Measurements from ENCODE around the gene C4BPB.

Gene C4BPB

GRCh38 chr1:207060596-207060995 is 28.1 kb upstream of the C4BPB start:
- DNase-seq (ENCODE audit: low spot score): no peak

DNA sequence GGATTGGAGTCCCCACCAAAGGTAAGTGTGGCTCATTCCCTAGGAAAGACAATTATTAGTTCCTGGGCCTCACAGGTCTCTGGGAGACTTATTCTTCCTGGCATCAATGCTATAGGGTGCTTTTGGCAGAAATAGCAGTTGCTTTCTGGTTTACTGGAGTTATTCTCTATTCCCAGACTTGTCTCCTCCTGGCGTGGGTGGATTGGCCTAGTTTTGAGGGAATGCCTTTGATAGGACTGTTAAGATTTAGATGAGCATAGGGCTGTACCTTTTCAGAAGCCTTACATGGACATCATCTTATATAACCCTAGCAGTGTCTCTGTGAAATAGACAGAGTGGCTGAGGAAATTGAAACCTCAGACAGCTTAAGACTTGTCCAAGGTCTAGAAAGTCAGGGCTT is 26.6 kb upstream of the C4BPB start:
- DNase-seq (ENCODE audit: low spot score): no peak

GRCh38 chr1:207063014-207063413 is 25.6 kb upstream of the C4BPB start:
- DNase-seq (ENCODE audit: low spot score): no peak

DNA sequence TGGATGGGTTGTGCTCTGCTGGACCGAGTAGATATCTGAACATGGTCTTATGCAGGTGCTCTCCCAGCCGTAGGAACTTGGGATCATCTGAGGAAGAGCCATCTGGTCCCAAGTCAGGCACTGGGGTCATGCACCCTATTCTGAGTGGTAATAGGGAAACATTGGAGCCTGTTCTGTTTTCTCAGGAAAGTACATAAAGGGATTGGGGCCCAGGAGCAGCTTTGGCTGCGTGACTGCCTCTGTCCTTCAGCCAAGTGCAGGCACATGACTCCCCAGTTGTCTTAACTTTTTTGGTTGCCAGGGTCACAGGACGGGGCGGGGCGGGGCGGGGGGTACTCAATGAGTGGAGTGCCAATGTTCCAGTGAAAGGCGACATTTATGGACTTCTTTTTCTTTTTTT is 24.1 kb upstream of the C4BPB start:
- no peak for DNase-seq (ENCODE audit: low spot score)

- no peak for DNase-seq (ENCODE audit: low spot score)
Observed at GRCh38 chr1:207067185-207067584, 21.5 kb upstream of the C4BPB start.

DNA sequence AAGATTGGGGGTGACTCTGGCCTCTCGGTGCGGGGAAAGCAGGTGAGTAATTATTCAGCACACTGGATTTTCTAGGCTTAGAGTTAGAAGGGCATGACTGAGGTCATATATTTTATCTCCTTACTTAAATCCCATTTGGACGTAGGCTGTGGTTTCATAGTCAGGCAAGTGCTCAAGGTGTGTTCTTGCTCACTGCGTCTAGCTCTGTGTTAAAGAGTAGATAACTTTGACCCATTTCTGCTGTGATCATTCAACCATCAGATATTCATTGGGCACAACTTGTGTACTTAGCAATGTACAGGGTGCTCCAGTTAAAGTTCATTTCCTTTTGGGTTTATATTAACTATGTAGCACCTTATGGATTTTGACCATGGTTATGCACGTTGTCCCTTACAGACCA is 21.0 kb upstream of the C4BPB start:
- DNase-seq (ENCODE audit: low spot score): no peak

- no peak for DNase-seq (ENCODE audit: low spot score)
Observed at GRCh38 chr1:207069061-207069460, 19.6 kb upstream of the C4BPB start.

DNA sequence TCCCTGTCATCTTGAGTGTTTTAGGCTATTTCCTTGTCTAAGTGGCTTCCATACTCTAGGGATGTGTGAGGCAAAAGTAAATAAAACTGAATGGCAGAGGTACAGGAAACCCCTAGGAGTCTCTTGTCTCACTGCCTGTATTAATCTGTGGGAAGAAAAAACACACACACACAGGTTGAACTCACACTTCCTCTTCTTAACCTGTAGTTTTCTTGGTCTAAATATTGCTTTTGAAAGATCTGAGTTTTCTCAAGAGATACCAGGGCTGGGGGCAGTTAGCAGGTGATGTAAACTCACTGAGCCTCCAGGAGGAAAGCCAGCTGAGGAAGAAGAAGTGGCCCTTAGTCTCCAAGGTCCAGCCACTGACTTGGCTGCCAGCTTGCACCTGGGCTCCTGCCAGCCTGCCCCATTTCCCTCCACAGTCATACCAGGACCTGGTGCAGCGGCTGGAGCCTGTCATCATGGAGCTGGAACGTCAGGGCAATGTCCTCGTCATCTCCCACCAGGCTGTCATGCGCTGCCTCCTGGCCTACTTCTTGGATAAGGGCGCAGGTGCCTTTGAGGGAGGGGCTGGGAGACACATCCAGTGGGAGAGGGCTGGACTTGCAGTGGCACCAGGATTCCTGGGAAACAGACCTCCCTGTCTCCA is 18.7 kb upstream of the C4BPB start:
- DNase-seq (ENCODE audit: low spot score): no peak

DNA sequence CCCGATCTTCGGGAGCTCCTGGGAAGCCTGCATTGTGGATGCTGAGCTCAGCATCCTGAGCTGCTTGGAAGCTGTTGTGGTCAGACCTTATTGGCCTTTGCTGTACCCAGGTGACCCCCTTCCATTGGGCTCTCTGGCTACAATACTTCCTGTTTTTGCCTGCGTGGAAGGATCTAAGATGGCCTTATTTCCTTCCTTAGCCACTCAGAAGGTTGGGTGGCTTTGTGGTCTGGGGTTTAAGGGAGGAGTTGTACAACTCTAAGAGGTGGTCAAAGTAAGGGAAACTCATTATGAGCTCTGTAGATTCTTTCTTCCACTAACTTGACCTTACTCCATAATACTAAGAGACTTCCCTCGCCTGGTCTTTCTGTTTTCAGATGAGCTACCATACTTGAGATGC is 17.8 kb upstream of the C4BPB start:
- DNase-seq (ENCODE audit: low spot score): no peak

GRCh38 chr1:207071426-207071825 is 17.2 kb upstream of the C4BPB start:
- DNase-seq (ENCODE audit: low spot score): no peak

GRCh38 chr1:207072233-207072632 is 16.4 kb upstream of the C4BPB start:
- no peak for DNase-seq (ENCODE audit: low spot score)

GRCh38 chr1:207073906-207074820 is 14.5 kb upstream of the C4BPB start:
- DNase-seq (ENCODE audit: low spot score): no peak

DNA sequence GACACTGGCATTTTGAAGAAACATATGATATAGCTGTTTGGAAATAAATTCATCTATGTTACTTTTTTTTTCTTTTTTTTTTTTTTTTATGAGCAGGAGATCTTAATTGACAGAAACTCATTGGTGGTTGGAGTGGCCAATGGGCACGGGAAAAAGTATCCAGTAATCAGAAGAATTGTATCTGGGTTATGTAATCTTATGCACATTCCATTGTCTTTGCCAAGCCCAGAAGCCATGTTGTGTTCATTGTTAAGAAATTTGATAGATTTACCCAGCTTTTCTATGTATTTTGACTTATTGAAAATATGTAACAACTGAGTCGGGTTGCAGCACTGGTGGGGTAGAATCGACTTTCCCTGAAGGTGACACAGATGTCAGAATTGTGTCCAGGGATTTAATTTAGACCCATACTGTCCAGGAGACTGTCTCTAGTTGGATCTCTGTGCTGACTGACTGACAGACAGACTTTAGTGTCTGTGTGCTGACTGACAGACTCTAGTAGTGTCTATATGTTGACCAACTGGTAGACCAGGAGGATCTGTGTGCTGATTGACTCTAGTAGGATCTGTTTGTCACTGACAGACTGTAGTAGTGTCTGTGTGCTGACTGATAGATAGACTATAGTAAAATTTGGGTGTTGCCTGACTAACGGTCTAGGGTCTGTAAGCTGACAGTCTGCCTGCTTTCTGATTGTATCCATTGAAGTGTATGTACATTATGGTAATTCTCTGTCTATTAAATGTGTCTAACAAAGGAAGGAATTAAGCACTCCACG is 12.3 kb upstream of the C4BPB start:
- no peak for DNase-seq (ENCODE audit: low spot score)

DNA sequence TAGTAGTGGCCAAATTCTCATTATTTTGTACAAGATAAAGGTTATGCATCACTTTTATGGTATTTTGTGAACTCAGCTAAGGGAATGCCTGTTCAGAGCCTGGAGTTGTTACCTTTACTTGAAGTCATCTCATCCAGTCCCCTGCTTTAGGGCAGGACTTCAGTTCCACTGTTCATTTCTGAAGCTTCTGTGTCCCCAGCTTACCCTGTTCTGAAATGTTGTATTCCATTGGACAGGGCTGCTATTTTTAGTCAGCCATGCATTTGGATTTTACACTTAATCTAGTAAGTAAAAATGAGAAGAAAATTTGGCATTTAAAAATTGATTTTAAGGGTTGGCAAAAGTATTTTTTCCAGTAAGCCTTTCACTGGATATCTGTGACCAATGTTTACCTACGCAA is 11.6 kb upstream of the C4BPB start:
- no peak for DNase-seq (ENCODE audit: low spot score)

DNA sequence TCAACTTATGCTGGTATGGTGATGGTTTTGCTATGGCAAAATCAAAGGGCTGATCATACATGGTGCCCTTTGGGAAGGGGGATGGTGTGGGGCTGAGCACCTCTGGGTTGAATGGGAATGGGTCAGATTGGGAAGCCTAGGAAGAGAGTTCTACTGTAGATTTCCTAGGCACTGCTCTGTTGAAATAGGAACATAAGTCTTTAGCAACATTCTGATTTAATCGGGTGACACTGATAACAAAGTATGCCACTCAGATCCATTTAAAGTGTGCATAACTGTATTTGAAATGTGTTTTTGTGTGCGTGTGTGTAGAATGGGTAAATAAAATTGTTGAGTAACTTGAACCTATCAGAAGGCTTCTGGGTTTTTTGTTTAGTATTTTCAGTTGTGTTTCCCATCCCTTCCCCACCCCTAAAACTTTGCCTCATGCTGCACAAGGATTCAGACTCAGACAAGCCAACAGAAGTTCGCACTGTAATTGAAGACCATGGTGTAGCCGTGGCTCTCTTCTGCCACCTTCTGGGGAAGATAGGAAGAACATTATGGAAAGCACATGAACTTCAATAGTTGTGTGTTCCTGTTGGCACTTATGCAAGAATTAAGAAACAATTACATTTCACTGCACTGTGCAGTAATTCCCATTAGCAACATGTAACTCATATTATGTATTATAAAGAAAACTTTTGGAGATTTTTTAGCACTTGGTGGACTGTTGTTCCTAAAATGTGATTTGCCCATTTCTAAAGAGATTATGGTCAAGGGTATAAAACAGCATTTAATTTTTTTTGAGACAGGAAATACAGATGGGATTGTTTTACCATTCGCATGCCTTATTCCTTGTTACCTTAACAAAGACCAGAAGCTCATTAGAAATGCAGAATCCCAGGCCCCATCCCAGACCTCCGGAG is 10.9 kb upstream of the C4BPB start:
- peak; percentile 72 for DNase-seq (ENCODE audit: low spot score)

DNA sequence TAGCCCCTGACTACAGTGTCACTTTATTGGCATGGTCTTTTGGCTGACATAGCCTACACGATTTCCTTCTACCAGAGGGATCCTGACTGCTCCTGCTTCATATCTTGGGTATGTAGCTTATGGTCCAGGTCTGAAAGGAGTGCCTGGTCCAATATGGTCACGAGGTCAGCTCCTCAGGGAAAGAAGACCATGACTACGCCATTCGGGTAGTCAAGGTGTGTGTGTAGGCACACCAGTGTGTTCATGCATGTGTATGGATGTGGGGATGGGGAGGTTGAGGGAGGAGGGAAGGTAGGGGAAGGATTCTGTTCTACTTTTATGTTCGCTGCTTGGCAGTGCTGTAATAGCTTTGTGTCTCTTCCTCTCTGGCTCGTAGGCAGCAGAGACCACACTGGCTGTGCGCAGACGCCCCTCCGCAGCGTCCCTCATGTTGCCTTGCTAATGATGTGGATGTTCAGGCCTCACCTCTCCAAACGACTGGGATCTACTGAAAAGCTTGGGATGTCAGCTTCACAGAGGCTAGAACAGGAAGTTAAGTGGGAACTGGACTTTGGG is 10.0 kb upstream of the C4BPB start:
- no peak for DNase-seq (ENCODE audit: low spot score)

DNA sequence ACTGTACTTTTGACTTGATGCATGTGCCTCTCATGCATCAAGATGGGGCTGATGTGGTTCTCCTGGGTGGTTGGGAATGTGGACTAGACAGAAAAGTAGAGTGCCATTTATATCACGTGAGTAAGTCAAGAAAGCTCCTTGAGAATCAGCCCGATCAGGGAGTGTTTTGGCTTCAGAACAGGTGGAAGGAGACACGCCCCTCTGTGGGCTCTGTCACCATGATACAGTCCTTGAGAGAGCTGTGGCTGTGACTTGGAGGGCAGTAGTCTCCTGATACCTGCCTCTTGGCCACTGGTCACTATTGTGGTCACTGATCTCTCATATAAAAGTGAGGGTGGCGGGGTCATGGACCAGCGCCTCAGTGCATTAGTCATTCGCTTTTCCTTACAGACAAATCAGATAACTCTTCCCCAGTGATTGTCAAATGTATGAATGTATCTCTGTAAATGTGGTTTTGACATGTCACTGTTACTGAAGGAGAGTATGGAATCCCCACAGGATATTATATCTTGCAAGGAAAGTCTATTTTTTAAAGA is 8.9 kb upstream of the C4BPB start:
- no peak for DNase-seq (ENCODE audit: low spot score)

GRCh38 chr1:207081088-207081487 is 7.6 kb upstream of the C4BPB start:
- no peak for DNase-seq (ENCODE audit: low spot score)

GRCh38 chr1:207081806-207082205 is 6.9 kb upstream of the C4BPB start:
- DNase-seq (ENCODE audit: low spot score): no peak

GRCh38 chr1:207084232-207084631 is 4.4 kb upstream of the C4BPB start:
- no peak for DNase-seq (ENCODE audit: low spot score)

- DNase-seq (ENCODE audit: low spot score): peak; percentile 82
Observed at GRCh38 chr1:207084701-207085180, 3.9 kb upstream of the C4BPB start.

All from iPS-NIHi11 (cell line).